Adrenal gland (tissue), 5 donors: ENCODE results near the gene GFRA3.

ENCODE experiments used
- POLR2A ChIP-seq, 2 donors: fragments of 450-650 bp; IDR thresholded peaks; one replicate each; pipeline ENCODE4 v1.6.1; 2017; ENCODE audit warnings: antibody characterized with exemption in 2 of 2, mild to moderate bottlenecking in 2 of 2, moderate library complexity in 1 of 2
- TF ChIP-seq, protein P1 (sequence below), 6 experiments: fragments of 450-650 bp in 4 of 6; fragments of 200-600 bp in 2 of 6; sonication (generic) in 1 of 6; IDR thresholded peaks; 1 replicate in 5 of 6; 2 replicates in 1 of 6; pipeline versions ENCODE4 v1.5.1 to v1.8.0; 2016 to 2021; ENCODE audit warnings: antibody characterized with exemption in 6 of 6, mild to moderate bottlenecking in 2 of 6, moderate library complexity in 1 of 6
- donor health status: DM: no; HTN: no; CAD: no.

GRCh38 chr5:138246822-138247221 lies 27.6 kb downstream of the GFRA3 start:
- TF ChIP-seq, protein P1, sequence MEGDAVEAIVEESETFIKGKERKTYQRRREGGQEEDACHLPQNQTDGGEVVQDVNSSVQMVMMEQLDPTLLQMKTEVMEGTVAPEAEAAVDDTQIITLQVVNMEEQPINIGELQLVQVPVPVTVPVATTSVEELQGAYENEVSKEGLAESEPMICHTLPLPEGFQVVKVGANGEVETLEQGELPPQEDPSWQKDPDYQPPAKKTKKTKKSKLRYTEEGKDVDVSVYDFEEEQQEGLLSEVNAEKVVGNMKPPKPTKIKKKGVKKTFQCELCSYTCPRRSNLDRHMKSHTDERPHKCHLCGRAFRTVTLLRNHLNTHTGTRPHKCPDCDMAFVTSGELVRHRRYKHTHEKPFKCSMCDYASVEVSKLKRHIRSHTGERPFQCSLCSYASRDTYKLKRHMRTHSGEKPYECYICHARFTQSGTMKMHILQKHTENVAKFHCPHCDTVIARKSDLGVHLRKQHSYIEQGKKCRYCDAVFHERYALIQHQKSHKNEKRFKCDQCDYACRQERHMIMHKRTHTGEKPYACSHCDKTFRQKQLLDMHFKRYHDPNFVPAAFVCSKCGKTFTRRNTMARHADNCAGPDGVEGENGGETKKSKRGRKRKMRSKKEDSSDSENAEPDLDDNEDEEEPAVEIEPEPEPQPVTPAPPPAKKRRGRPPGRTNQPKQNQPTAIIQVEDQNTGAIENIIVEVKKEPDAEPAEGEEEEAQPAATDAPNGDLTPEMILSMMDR (IDR thresholded peaks at IDR 0.05), result no peak
- TF ChIP-seq POLR2A (IDR thresholded peaks at IDR 0.05), result no peak
